Left forelimb (tissue), 1 donor: Measurements from ENCODE around the gene MAPK14.

ENCODE experiments used
- DNase-seq: peaks from one replicate; pipeline ENCODE4 v3.0.0-alpha.2; 2018; ENCODE audit warnings: low spot score

Gene MAPK14

GRCh38 chr6:36104836-36105235, 77.2 kb downstream of the MAPK14 start:
- DNase-seq, result no peak

- no peak for DNase-seq
Observed at GRCh38 chr6:36109092-36109491, 81.5 kb downstream of the MAPK14 start.

GRCh38 chr6:36110050-36110449, 82.4 kb downstream of the MAPK14 start:
- DNase-seq, result no peak

GRCh38 chr6:36110863-36111262, 83.3 kb downstream of the MAPK14 start:
- DNase-seq, result no peak

GRCh38 chr6:36111526-36111925, 83.9 kb downstream of the MAPK14 start:
- no peak for DNase-seq

- DNase-seq, result no peak
Observed at GRCh38 chr6:36113049-36113448, 85.4 kb downstream of the MAPK14 start.

GRCh38 chr6:36113703-36114102, 86.1 kb downstream of the MAPK14 start:
- no peak for DNase-seq

- no peak for DNase-seq
Observed at GRCh38 chr6:36114798-36115408, 87.3 kb downstream of the MAPK14 start.

- DNase-seq, result no peak
Observed at GRCh38 chr6:36115412-36115811, 87.8 kb downstream of the MAPK14 start.

- no peak for DNase-seq
Observed at GRCh38 chr6:36116066-36116864, 88.7 kb downstream of the MAPK14 start.

GRCh38 chr6:36116943-36117342, 89.3 kb downstream of the MAPK14 start:
- DNase-seq, result no peak

GRCh38 chr6:36117658-36118549, 90.3 kb downstream of the MAPK14 start:
- no peak for DNase-seq

GRCh38 chr6:36118550-36119107, 91.0 kb downstream of the MAPK14 start:
- DNase-seq, result no peak

- DNase-seq, result no peak
Observed at GRCh38 chr6:36119209-36119608, 91.6 kb downstream of the MAPK14 start.

- no peak for DNase-seq
Observed at GRCh38 chr6:36120018-36120417, 92.4 kb downstream of the MAPK14 start.

GRCh38 chr6:36120539-36120938, 92.9 kb downstream of the MAPK14 start:
- no peak for DNase-seq

- no peak for DNase-seq
Observed at GRCh38 chr6:36120979-36121786, 93.6 kb downstream of the MAPK14 start.

GRCh38 chr6:36121787-36122494, 94.3 kb downstream of the MAPK14 start:
- no peak for DNase-seq

GRCh38 chr6:36122495-36123269, 95.1 kb downstream of the MAPK14 start:
- DNase-seq, result no peak
